Glomerular endothelial cell (primary cell): Measurements from ENCODE around the gene SYDE1. TPM values are rescaled to one million over a fixed set of nuclear protein-coding genes. Genes with fewer than 3 reads are reported as not detected.

ENCODE experiments used
- DNase-seq: peaks from one replicate; pipeline ENCODE4 v3.0.0-alpha.2; 2011; ENCODE audit warnings: low read depth, low spot score; ENCODE audit errors: extremely low read depth
- total RNA-seq: library from RNA; depleted of rRNA; stranded (reverse); fragments of >200 nt; gene quantifications from 2 replicates; pipeline ENCODE4 v1.2.3, GENCODE V29; 2015

The SYDE1 gene
- total RNA-seq, 1 donor from 2014 or later, result 54.2 TPM

GRCh38 chr19:15161028-15161984 lies 54.1 kb downstream of the SYDE1 start:
- DNase-seq, result no peak

Other genes starting within 250 kb of the SYDE1 start
- not detected in 2 replicates for gene OR7A17, start 221.3 kb upstream of the SYDE1 start, total RNA-seq
- not detected in 2 replicates for gene OR7C2, start 165.9 kb upstream of the SYDE1 start, total RNA-seq
- not detected in 2 replicates for gene SLC1A6, start 127.5 kb upstream of the SYDE1 start, total RNA-seq
- gene CASP14, start 57.9 kb upstream of the SYDE1 start, total RNA-seq, result not detected in 2 replicates
- gene OR1I1, start 25.2 kb upstream of the SYDE1 start, total RNA-seq, result not detected in 2 replicates
- 6.2 and 37.5 TPM in 2 replicates for gene NOTCH3, start 93.6 kb downstream of the SYDE1 start, total RNA-seq
- gene EPHX3, start 125.0 kb downstream of the SYDE1 start, total RNA-seq, result not detected in 2 replicates
- 38.3 and 58.0 TPM in 2 replicates for gene BRD4, start 225.1 kb downstream of the SYDE1 start, total RNA-seq